ES-I3 (cell line): Measurements from ENCODE around the gene DMD.
"Not testable (repeated sequence)": the region's sequence is repeated elsewhere in the genome, so short reads cannot be mapped to it uniquely, and the experiment has no call there.

Experiments used
- H3K36me3 ChIP-seq: 2 replicates; pipeline ENCODE4 v1.6.1; 2013; ENCODE audit warnings: mild to moderate bottlenecking, low read length, control low read depth, moderate library complexity; ENCODE audit not compliant: insufficient read depth
- H3K4me1 ChIP-seq: 2 replicates; pipeline ENCODE4 v1.6.1; 2013; ENCODE audit warnings: mild to moderate bottlenecking, control low read depth, low read length; ENCODE audit not compliant: insufficient read depth
- H3K9ac ChIP-seq: 2 replicates; pipeline ENCODE4 v1.6.1; 2013; ENCODE audit warnings: low read depth, mild to moderate bottlenecking, low read length, moderate library complexity
- H3K9me3 ChIP-seq: 2 replicates; pipeline ENCODE4 v1.6.1; 2013; ENCODE audit warnings: mild to moderate bottlenecking, low read length, moderate library complexity; ENCODE audit not compliant: control insufficient read depth, insufficient read depth

Gene DMD

GRCh38 chrX:32825009-32825408 lies 386.3 kb downstream of the DMD start:
- Histone ChIP-seq H3K9ac (no peak overlapping the region), H3K36me3 (no peaks in the 10 kb centered on the region), H3K9me3 (no peaks in the 10 kb centered on the region), H3K4me1 (no peaks in the 10 kb centered on the region)

- no peaks in the 10 kb centered on the region for H3K9me3 ChIP-seq
- 0 out of 2 replicates have a peak, but pooled peaks cover 2% of the 10 kb centered on the region for H3K36me3 ChIP-seq
- no peaks in the 10 kb centered on the region for H3K4me1 ChIP-seq
- no peak overlapping the region for H3K9ac ChIP-seq
Observed at GRCh38 chrX:32804034-32804433, 407.3 kb downstream of the DMD start.

GRCh38 chrX:32798990-32799389 lies 412.4 kb downstream of the DMD start:
- Histone ChIP-seq H3K9ac (no peak overlapping the region), H3K9me3 (no peaks in the 10 kb centered on the region), H3K36me3 (0 out of 2 replicates have a peak, but pooled peaks cover 2% of the 10 kb centered on the region), H3K4me1 (no peaks in the 10 kb centered on the region)

GRCh38 chrX:32788936-32789335 lies 422.4 kb downstream of the DMD start:
- H3K9me3 ChIP-seq, result no peaks in the 10 kb centered on the region
- H3K4me1 ChIP-seq, result peaks cover 8% of the 10 kb centered on the region; the same call in 1 of the 2 replicates
- H3K36me3 ChIP-seq, result no peaks in the 10 kb centered on the region
- H3K9ac ChIP-seq, result no peak overlapping the region

- Histone ChIP-seq H3K36me3 (no peaks in the 10 kb centered on the region), H3K4me1 (peaks cover 12% of the 10 kb centered on the region), H3K9ac (no peak overlapping the region), H3K9me3 (peaks cover 7% of the 10 kb centered on the region; the same call in 1 of the 2 replicates)
Observed at GRCh38 chrX:32780109-32780508, 431.2 kb downstream of the DMD start.

GRCh38 chrX:32778965-32779364 lies 432.4 kb downstream of the DMD start:
- Histone ChIP-seq H3K36me3 (peaks cover 5% of the 10 kb centered on the region; the same call in 1 of the 2 replicates), H3K9ac (no peak overlapping the region), H3K9me3 (peaks cover 13% of the 10 kb centered on the region), H3K4me1 (peaks cover 12% of the 10 kb centered on the region)

GRCh38 chrX:32774966-32775365 lies 436.4 kb downstream of the DMD start:
- Histone ChIP-seq H3K4me1 (peaks cover 12% of the 10 kb centered on the region), H3K36me3 (peaks cover 5% of the 10 kb centered on the region; the same call in 1 of the 2 replicates), H3K9ac (no peak overlapping the region), H3K9me3 (peaks cover 13% of the 10 kb centered on the region)

- Histone ChIP-seq H3K9me3 (no peaks in the 10 kb centered on the region), H3K36me3 (no peaks in the 10 kb centered on the region), H3K4me1 (no peaks in the 10 kb centered on the region), H3K9ac (no peak overlapping the region)
Observed at GRCh38 chrX:32749070-32749469, 462.3 kb downstream of the DMD start.

- H3K9me3 ChIP-seq, result no peaks in the 10 kb centered on the region
- no peak overlapping the region for H3K9ac ChIP-seq
- no peaks in the 10 kb centered on the region for H3K36me3 ChIP-seq
- H3K4me1 ChIP-seq, result no peaks in the 10 kb centered on the region
Observed at GRCh38 chrX:32745323-32745722, 466.0 kb downstream of the DMD start.

GRCh38 chrX:32744921-32745320 lies 466.4 kb downstream of the DMD start:
- no peaks in the 10 kb centered on the region for H3K36me3 ChIP-seq
- H3K9ac ChIP-seq, result no peak overlapping the region
- no peaks in the 10 kb centered on the region for H3K9me3 ChIP-seq
- no peaks in the 10 kb centered on the region for H3K4me1 ChIP-seq

GRCh38 chrX:32741910-32742309 lies 469.4 kb downstream of the DMD start:
- Histone ChIP-seq H3K9me3 (no peaks in the 10 kb centered on the region), H3K4me1 (no peaks in the 10 kb centered on the region), H3K9ac (no peak overlapping the region), H3K36me3 (no peaks in the 10 kb centered on the region)

GRCh38 chrX:32708542-32708941 lies 502.8 kb downstream of the DMD start:
- no peaks in the 10 kb centered on the region for H3K36me3 ChIP-seq
- H3K9me3 ChIP-seq, result no peaks in the 10 kb centered on the region
- no peak overlapping the region for H3K9ac ChIP-seq
- peaks cover 9% of the 10 kb centered on the region; the same call in 1 of the 2 replicates for H3K4me1 ChIP-seq

GRCh38 chrX:32705385-32705784 lies 506.0 kb downstream of the DMD start:
- H3K9me3 ChIP-seq, H3K36me3 ChIP-seq, H3K9ac ChIP-seq, H3K4me1 ChIP-seq: not testable (repeated sequence)

- no peaks in the 10 kb centered on the region for H3K36me3 ChIP-seq
- H3K9me3 ChIP-seq, result no peaks in the 10 kb centered on the region
- no peaks in the 10 kb centered on the region for H3K4me1 ChIP-seq
- no peak overlapping the region for H3K9ac ChIP-seq
Observed at GRCh38 chrX:32687379-32687778, 524.0 kb downstream of the DMD start.

- peaks cover 3% of the 10 kb centered on the region; the same call in 1 of the 2 replicates for H3K4me1 ChIP-seq
- H3K9ac ChIP-seq, result no peak overlapping the region
- no peaks in the 10 kb centered on the region for H3K36me3 ChIP-seq
- H3K9me3 ChIP-seq, result no peaks in the 10 kb centered on the region
Observed at GRCh38 chrX:32678487-32678886, 532.9 kb downstream of the DMD start.

- no peaks in the 10 kb centered on the region for H3K9me3 ChIP-seq
- H3K4me1 ChIP-seq, result peaks cover 5% of the 10 kb centered on the region; the same call in 1 of the 2 replicates
- H3K36me3 ChIP-seq, result no peaks in the 10 kb centered on the region
- no peak overlapping the region for H3K9ac ChIP-seq
Observed at GRCh38 chrX:32673193-32673592, 538.2 kb downstream of the DMD start.
